Stimulated activated CD8-positive, alpha-beta memory T cell treated with anti-CD3 and anti-CD28 coated beads, Interleukin-15, amount 100 ng/mL, for 48 hours (primary cell): ENCODE measurements around the gene PDE3A.
"Not testable (repeated sequence)": the region's sequence is repeated elsewhere in the genome, so short reads cannot be mapped to it uniquely, and the experiment has no call there.

Experiments
- DNase-seq, 2 donors: peaks; one replicate each; pipeline ENCODE4 v3.0.0-alpha.2; 2020; ENCODE audit warnings: low read depth in 2 of 2

PDE3A gene

GRCh38 chr12:20604408-20605067 is 236.2 kb downstream of the PDE3A start:
- no peak for DNase-seq

- DNase-seq: not testable (repeated sequence)
Measured at GRCh38 chr12:20615020-20615419, 246.7 kb downstream of the PDE3A start.

- no peak for DNase-seq
Measured at GRCh38 chr12:20616093-20616492, 247.8 kb downstream of the PDE3A start.

GRCh38 chr12:20620261-20620660 is 251.9 kb downstream of the PDE3A start:
- DNase-seq: no peak

DNA sequence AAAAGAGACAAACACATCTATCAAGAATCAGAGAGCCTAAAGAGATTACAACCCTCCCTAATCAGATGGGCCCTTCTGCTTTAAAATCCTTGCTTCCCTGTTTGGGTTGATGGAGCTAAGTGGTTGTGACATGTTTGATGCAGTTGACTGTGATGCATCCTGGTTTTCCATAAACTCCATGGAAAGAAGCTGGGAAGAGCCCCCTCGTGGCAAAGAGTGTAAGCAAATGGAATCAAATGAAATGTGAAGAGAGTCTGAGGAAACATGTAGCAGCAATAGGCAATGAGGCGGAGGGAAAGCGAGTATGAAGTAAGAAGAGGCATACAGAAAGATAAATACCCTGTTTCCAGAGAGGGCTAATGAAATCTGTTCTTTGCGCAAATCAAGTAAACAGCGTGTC is 256.4 kb downstream of the PDE3A start:
- no peak for DNase-seq

GRCh38 chr12:20625531-20625930 is 257.2 kb downstream of the PDE3A start:
- no peak for DNase-seq

GRCh38 chr12:20627001-20627588 is 258.8 kb downstream of the PDE3A start:
- no peak for DNase-seq

- DNase-seq: no peak
Measured at GRCh38 chr12:20628226-20628787, 260.0 kb downstream of the PDE3A start.

DNA sequence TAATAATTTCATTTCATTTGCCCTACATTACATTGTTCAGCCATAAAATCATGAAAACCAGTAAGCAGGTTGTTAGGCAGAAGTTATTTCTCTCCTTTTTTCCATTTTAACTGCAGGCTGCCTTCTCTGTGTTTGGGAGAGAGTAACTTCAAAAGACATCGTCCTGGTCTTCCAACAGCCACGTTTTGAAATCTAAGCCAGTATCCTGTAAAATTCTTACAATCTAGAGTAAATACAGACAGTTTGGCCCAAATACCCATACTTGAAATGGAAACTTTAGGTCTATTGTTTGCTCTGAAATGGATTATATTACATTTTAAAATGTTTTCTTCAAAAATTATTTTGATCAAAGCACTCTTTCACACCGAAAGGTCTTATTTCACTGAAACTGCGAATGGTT is 260.7 kb downstream of the PDE3A start:
- no peak for DNase-seq

GRCh38 chr12:20629414-20630156 is 261.2 kb downstream of the PDE3A start:
- DNase-seq: no peak

DNA sequence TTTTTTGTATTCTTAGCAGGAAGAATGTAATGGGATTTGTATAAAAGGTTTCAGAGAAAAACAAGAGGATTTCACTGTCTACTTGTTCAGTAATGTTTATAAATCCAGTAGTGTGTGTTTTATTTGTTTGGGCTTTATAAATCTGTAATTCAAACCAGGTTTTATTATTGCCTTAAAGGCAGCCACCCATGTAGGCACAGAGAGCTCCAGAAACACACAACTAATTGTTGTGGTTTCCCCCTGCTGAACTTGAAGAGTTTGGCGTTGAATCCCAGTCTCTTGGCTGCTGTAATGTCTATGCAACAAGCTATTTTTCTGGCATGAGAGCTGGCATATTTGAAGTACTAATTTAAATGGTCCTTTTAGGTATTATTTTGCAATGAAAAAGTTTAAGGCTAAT is 263.4 kb downstream of the PDE3A start:
- DNase-seq: no peak

DNA sequence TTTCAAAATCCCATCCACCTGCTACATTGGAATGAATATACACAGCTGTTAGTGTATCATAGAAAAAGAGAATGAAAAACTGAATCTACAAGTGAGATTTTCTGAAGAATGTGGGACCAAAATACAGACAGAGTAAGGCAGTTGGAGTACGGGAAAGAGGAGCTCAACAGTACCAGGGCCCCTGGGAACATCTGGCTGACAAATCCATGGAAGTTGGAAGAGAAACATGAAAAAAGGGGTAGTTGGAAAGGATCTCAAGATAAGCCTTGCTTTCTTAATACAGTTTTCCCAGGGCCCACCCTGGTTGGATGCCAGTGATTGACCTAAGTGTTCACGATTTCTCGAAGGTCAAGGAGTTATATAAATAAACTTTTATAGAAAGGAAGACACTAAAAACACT is 272.8 kb downstream of the PDE3A start:
- DNase-seq: no peak

GRCh38 chr12:20643822-20644221 is 275.5 kb downstream of the PDE3A start:
- DNase-seq: no peak

DNA sequence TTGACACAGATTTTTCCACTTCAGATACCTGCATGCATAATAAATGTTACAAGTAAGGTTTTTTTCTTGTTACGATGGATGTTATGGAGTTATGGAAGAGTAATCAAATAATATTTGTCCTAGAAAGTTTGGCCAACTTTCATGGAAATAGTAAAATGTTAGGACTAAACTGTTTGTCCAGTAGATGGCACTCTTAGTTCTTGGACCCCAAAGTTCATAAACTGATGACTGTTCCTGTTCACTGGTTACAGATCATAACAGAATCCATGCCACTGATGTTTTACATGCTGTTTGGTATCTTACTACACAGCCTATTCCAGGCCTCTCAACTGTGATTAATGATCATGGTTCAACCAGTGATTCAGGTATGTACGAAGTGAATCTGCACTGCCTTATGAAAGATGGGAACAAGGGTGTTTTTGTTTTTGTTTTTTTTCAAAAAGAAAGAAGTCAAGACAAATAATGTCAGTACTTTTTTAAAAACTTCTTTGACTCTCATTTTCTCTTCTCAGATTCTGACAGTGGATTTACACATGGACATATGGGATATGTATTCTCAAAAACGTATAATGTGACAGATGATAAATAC is 278.0 kb downstream of the PDE3A start:
- DNase-seq: no peak

GRCh38 chr12:20653871-20654270 is 285.5 kb downstream of the PDE3A start:
- no peak for DNase-seq

DNA sequence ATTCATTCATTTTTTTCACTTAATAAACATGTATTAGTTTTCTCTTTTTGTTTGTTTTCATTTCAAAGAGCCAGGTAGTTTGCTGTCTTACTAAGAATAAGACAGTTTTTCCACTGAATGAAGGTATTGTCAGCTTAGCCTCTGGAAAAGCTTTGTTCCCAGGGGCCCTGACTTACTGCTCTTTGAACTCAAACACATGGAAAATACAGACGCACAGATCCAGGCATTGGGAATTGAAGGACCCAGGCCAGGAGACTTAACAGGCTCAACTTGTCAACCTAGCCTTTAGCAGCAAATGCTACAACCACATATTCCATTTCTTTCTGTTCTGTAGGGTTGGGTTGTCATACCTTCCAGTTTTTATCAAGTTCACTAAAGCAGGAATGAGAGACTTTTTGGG is 288.3 kb downstream of the PDE3A start:
- no peak for DNase-seq

- no peak for DNase-seq
Measured at GRCh38 chr12:20657496-20657895, 289.2 kb downstream of the PDE3A start.

- DNase-seq: no peak
Measured at GRCh38 chr12:20681334-20681733, 313.0 kb downstream of the PDE3A start.

GRCh38 chr12:20695232-20695631 is 326.9 kb downstream of the PDE3A start, which contains the start of gene SLCO1C1:
Gene SLCO1C1 (plus strand): TSS chr12:20695332. CDS start chr12:20699577, 4,245 bp downstream.
- no peak for DNase-seq

DNA sequence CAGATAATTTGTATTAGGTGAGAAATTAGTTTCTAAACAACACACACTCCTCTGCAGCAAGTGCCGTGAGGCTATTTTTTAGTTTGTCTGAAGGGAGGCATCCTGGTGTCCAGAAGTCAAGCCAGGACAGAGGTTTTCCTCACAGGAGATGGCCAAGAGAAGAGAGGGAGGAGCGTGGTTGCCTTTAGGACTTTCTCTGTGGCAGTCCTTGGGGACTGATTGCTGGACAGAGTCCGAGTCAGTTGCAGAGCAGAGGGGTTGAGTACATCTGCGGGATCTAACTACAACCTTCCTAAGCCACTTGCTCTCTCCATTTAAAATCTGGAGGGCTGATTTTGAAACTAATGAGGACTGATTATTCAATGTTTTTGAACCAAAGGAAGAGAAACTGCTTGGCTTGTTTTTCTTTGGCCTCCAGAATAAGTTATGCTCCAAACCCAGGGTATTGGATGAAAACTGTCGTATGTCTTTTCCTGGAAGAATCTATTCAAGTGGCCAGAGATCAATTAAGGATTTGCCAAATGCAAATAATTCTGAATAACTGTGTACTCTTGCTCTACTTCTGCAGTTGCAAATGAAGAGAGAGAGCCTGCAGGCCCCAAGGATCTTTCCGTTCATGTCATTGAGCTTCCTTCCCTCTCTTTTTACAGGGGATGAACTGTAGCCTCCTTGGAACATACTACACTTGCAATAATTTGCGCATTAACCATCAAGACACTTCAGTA is 328.0 kb downstream of the PDE3A start:
- no peak for DNase-seq

DNA sequence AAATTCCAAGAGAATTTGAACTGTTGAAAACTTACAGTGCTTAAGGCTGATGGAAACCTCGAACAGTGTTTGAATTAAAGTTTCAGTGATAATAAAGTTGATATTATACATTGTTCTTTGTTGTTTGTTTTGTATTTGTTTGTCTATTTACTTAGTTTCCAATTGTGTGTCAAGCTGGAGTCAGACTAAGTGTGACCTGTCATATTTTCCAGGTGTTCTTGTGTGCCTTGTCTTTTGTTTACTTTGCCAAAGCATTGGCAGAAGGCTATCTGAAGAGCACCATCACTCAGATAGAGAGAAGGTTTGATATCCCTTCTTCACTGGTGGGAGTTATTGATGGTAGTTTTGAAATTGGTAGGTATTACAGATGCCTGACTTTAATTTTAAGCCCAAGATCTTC is 332.8 kb downstream of the PDE3A start:
- DNase-seq: no peak

GRCh38 chr12:20704860-20705259 is 336.5 kb downstream of the PDE3A start:
- DNase-seq: no peak
